Endothelial cell (in vitro differentiated cells): ENCODE results near the gene NPAS2. TPM values are rescaled to one million over a fixed set of nuclear protein-coding genes. Genes with fewer than 3 reads are reported as not detected.

Experiments
- DNase-seq: peaks from one replicate; pipeline ENCODE4 v3.0.0; 2021; ENCODE audit warnings: low spot score
- H3K27ac Mint-ChIP-seq: one replicate; pipeline ENCODE4 v1.8.0; 2021; ENCODE audit warnings: mixed read lengths, inconsistent platforms; ENCODE audit not compliant: unreplicated experiment
- H3K27me3 Mint-ChIP-seq: one replicate; pipeline ENCODE4 v1.8.0; 2021; ENCODE audit warnings: mild to moderate bottlenecking, moderate library complexity, mixed read lengths, inconsistent platforms; ENCODE audit not compliant: unreplicated experiment
- H3K36me3 Mint-ChIP-seq: one replicate; pipeline ENCODE4 v1.8.0; 2021; ENCODE audit warnings: mild to moderate bottlenecking, low read depth, mixed read lengths, inconsistent platforms; ENCODE audit not compliant: unreplicated experiment
- H3K4me1 Mint-ChIP-seq: one replicate; pipeline ENCODE4 v1.8.0; 2021; ENCODE audit warnings: mild to moderate bottlenecking, mixed read lengths, inconsistent platforms; ENCODE audit not compliant: unreplicated experiment
- H3K4me3 Mint-ChIP-seq: one replicate; pipeline ENCODE4 v1.8.0; 2021; ENCODE audit warnings: mild to moderate bottlenecking, mixed read lengths, inconsistent platforms; ENCODE audit not compliant: unreplicated experiment
- H3K9me3 Mint-ChIP-seq: one replicate; pipeline ENCODE4 v1.8.0; 2021; ENCODE audit warnings: mixed read lengths, inconsistent platforms; ENCODE audit not compliant: unreplicated experiment
- total RNA-seq: library from RNA; stranded (reverse); fragmentation: NEBNext Ultra II Directional; extraction: Animal tissue kit (Norgen Biotek cat#: 25700); gene quantifications from one replicate; pipeline ENCODE4 v1.2.1, GENCODE V29; 2021; ENCODE audit not compliant: unreplicated experiment
- TF ChIP-seq, protein P1 (sequence below): fragments of 200-600 bp; sonication (generic); IDR thresholded peaks from one replicate; pipeline ENCODE4 v1.5.0; 2021; ENCODE audit warnings: antibody characterized with exemption; ENCODE audit not compliant: unreplicated experiment

The NPAS2 gene
- total RNA-seq, 1 donor from 2014 or later: 70.1 TPM

DNA sequence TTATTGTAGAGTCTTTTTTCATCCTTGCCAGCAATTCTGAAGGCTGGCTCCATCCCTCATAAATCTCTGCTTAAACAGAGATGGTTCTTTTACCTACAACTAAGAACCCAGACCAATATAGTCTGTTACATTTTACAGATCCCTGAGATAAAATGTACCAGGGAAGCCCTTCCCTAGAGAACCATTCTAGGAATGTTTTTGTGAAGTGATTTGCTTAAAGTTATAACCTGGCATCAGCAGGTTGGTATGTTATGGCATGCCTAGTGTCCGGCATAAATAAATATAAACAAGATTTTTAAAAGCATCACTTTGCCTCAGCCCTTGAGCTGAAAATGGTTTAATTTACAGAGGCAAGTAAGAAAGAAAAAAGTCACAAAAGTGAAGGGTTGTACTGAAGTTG, 18.5 kb upstream of the NPAS2 start:
- Mint-ChIP-seq H3K4me3 (no peak overlapping the region), H3K27ac (no peak overlapping the region), H3K4me1 (no peaks in the 10 kb centered on the region), H3K9me3 (no peaks in the 10 kb centered on the region), H3K36me3 (no peaks in the 10 kb centered on the region), H3K27me3 (peaks cover 1% of the 10 kb centered on the region)
- TF ChIP-seq, protein P1, sequence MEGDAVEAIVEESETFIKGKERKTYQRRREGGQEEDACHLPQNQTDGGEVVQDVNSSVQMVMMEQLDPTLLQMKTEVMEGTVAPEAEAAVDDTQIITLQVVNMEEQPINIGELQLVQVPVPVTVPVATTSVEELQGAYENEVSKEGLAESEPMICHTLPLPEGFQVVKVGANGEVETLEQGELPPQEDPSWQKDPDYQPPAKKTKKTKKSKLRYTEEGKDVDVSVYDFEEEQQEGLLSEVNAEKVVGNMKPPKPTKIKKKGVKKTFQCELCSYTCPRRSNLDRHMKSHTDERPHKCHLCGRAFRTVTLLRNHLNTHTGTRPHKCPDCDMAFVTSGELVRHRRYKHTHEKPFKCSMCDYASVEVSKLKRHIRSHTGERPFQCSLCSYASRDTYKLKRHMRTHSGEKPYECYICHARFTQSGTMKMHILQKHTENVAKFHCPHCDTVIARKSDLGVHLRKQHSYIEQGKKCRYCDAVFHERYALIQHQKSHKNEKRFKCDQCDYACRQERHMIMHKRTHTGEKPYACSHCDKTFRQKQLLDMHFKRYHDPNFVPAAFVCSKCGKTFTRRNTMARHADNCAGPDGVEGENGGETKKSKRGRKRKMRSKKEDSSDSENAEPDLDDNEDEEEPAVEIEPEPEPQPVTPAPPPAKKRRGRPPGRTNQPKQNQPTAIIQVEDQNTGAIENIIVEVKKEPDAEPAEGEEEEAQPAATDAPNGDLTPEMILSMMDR: no peak
- no peak for DNase-seq

DNA sequence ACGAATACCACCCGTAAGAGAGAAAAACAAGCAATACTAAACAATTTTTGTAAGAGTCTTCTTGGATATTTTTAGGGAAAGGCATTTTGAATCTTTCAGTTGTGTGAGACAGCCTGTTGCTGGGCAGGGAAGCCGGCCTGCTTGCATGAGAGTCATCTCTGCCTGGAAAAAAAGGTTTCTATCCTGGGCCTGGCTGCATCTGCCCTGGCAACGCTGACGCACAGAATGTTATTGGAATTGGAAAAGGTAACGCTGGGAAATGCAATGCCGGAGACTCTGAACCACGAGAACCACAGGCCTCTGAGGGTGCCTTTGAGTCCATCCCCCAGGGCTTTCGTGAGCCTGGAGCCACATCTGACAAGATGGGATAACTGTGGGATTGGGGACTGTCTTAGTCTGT, 17.9 kb upstream of the NPAS2 start:
- Mint-ChIP-seq H3K36me3 (no peaks in the 10 kb centered on the region), H3K27ac (no peak overlapping the region), H3K27me3 (peaks cover 1% of the 10 kb centered on the region), H3K9me3 (no peaks in the 10 kb centered on the region), H3K4me3 (no peak overlapping the region), H3K4me1 (no peaks in the 10 kb centered on the region)
- no peak for DNase-seq
- TF ChIP-seq, protein P1: no peak

GRCh38 chr2:100803334-100803733, 16.6 kb upstream of the NPAS2 start:
- H3K36me3 Mint-ChIP-seq: no peaks in the 10 kb centered on the region
- H3K4me1 Mint-ChIP-seq: no peaks in the 10 kb centered on the region
- H3K27me3 Mint-ChIP-seq: peaks cover 1% of the 10 kb centered on the region
- H3K4me3 Mint-ChIP-seq: no peak overlapping the region
- DNase-seq: no peak
- TF ChIP-seq, protein P1: no peak
- H3K27ac Mint-ChIP-seq: no peak overlapping the region
- no peaks in the 10 kb centered on the region for H3K9me3 Mint-ChIP-seq

- no peak for DNase-seq
- H3K27me3 Mint-ChIP-seq: peaks cover 1% of the 10 kb centered on the region
- H3K4me3 Mint-ChIP-seq: no peak overlapping the region
- no peak overlapping the region for H3K27ac Mint-ChIP-seq
- H3K9me3 Mint-ChIP-seq: no peaks in the 10 kb centered on the region
- TF ChIP-seq, protein P1: no peak
- H3K36me3 Mint-ChIP-seq: no peaks in the 10 kb centered on the region
- no peaks in the 10 kb centered on the region for H3K4me1 Mint-ChIP-seq
Measured at GRCh38 chr2:100806550-100806949, 13.4 kb upstream of the NPAS2 start.

DNA sequence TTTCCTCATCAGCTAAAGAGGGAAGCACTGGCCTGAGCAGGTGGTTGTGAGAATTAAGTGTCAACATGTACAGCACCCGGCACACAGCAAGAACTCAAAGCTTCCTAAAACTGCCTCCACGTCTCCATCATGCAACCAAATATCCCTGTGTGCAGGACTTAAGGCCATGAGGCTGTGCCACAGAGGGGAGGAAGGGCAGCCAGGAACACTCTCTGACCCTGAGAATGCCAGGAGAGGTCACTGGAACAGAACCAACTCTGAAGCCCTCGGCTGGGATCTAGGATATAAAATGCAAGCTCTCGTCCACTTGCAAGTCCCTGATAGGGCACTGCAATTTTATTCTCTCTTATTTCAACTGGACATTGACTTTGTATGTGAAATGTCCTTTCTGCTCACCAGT, 12.2 kb upstream of the NPAS2 start:
- H3K4me1 Mint-ChIP-seq: no peaks in the 10 kb centered on the region

More for the DNA sequence above, 12.2 kb upstream of the NPAS2 start:
- H3K9me3 Mint-ChIP-seq: no peaks in the 10 kb centered on the region
- DNase-seq: no peak
- TF ChIP-seq, protein P1: no peak
- H3K27me3 Mint-ChIP-seq: peaks cover 1% of the 10 kb centered on the region
- no peaks in the 10 kb centered on the region for H3K36me3 Mint-ChIP-seq
- no peak overlapping the region for H3K27ac Mint-ChIP-seq
- H3K4me3 Mint-ChIP-seq: no peak overlapping the region
